Fibroblast of the aortic adventitia (primary cell): ENCODE results near the gene AOPEP. TPM values are rescaled to one million over a fixed set of nuclear protein-coding genes. Genes with fewer than 3 reads are reported as not detected.

Experiments used
- DNase-seq: peaks from one replicate; pipeline ENCODE4 v3.0.0-alpha.2; 2010; ENCODE audit warnings: low read depth
- H3K4me3 ChIP-seq: 2 replicates; pipeline ENCODE4 v1.5.1; 2011; ENCODE audit warnings: low read depth, mild to moderate bottlenecking, control low read depth, low read length, moderate library complexity
- total RNA-seq: library from RNA; depleted of rRNA; stranded (reverse); fragments of >200 nt; gene quantifications from 2 replicates; pipeline ENCODE4 v1.2.3, GENCODE V29; 2012; ENCODE audit warnings: low replicate concordance
- TF ChIP-seq, protein P1 (sequence below): IDR thresholded peaks from 2 replicates; pipeline ENCODE4 v1.5.1; 2011; ENCODE audit warnings: mild to moderate bottlenecking, low read length, control low read depth, inconsistent platforms; ENCODE audit not compliant: insufficient read depth

The AOPEP gene
- total RNA-seq, 1 donor: 39.7 TPM

DNA sequence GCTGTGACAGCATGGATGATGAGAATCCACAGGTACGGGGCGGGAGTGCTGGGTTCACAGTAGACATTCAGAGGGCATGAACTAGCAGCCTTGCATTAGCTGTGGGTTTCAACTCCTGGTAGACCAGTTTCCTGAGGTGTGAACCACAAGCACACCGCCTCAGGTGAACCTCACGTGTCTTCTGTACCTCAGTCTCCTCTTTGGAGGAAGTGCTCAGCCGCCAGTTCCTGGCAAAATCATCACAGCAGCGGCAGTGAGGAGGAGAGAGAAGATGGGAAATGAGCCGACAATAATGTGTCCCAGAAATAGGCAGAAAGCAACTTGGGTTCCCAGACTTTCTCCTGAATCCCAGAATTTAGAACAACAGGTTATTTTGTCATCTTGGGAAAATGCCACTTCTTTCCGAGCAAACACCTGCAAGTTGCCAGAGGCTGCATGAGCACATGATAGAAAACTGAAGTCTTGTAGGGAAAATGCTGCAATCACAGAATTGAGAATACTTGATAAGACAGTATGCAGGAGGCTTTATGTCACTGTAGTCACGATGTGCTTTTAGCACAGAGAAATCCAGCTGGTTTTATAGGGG, 258.5 kb downstream of the AOPEP start:
- no peak for DNase-seq
- TF ChIP-seq, protein P1, sequence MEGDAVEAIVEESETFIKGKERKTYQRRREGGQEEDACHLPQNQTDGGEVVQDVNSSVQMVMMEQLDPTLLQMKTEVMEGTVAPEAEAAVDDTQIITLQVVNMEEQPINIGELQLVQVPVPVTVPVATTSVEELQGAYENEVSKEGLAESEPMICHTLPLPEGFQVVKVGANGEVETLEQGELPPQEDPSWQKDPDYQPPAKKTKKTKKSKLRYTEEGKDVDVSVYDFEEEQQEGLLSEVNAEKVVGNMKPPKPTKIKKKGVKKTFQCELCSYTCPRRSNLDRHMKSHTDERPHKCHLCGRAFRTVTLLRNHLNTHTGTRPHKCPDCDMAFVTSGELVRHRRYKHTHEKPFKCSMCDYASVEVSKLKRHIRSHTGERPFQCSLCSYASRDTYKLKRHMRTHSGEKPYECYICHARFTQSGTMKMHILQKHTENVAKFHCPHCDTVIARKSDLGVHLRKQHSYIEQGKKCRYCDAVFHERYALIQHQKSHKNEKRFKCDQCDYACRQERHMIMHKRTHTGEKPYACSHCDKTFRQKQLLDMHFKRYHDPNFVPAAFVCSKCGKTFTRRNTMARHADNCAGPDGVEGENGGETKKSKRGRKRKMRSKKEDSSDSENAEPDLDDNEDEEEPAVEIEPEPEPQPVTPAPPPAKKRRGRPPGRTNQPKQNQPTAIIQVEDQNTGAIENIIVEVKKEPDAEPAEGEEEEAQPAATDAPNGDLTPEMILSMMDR: no peak

DNA sequence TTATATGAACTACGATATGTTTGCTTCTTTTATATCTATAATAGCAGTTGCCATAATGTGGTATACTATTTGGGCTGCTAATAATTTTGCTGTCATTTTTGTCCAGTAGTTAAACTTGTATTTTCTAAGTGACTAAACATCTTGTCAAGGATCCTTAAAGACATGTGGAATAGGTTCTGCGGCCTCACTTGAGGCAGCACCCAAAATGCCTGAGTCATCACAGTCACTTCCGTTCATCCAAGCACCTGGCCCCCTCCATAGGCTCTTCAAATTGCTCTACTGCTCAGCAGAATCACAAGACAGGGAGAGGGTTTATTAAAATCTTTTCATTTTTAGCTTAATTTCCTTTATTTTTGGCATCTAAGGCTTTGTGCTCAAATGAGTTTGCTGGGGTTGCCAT, 259.1 kb downstream of the AOPEP start:
- DNase-seq: no peak
- TF ChIP-seq, protein P1: no peak
- no peak overlapping the region for H3K4me3 ChIP-seq

More for the DNA sequence above, 258.5 kb downstream of the AOPEP start:
- H3K4me3 ChIP-seq: no peak overlapping the region

DNA sequence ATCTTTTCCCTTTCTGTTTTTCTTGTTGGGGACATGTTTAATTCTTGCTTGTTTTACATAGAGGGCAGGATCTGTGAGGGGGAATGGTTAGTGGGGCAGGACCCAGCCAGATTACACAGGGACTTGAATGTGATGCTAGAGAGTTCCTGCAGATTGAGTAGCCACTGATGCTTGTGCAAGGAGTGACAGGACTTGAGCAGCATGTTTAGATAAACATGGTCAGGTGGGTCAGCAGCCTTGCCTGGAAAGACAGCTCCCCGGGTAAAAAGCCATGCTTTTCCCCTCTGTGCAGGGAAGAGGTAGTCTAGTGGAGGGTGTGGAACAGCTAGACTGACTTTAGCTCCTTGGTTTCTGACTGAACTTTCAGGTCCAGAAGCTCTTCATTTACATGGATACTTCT, 261.2 kb downstream of the AOPEP start:
- DNase-seq: no peak
- no peak overlapping the region for H3K4me3 ChIP-seq
- TF ChIP-seq, protein P1: no peak

DNA sequence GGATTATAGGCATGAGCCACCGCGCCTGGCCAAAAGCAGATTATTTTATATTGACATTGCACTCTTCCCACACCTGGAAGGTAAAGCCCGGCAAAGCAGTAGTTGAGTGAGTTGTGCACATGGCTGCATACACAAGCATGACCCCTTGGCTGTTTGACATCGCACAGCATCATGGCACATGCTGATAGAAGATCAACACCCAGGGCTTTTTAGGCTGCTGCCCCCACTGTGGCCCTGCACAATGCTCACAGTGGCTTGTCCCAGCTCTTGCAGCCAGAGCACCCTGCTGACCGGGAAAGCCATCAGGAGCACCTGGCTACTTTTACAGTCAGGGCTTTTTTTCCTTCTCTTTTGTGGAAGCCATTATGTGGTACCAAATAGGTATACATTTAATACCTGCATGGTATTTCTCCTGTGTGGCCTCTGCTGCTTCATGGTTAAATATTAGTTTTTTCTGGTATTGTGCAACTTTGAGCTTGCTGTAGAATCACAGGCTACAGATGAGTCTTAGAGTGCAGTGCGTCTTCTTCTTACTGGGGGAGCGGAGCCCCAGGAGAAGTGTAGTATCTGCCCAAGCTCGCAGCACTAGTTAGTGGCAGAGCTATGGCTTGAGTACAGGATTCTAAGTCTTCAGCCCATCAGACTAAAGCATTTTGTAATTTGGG, 264.5 kb downstream of the AOPEP start:
- no peak for DNase-seq
- TF ChIP-seq, protein P1: no peak
- H3K4me3 ChIP-seq: no peak overlapping the region

DNA sequence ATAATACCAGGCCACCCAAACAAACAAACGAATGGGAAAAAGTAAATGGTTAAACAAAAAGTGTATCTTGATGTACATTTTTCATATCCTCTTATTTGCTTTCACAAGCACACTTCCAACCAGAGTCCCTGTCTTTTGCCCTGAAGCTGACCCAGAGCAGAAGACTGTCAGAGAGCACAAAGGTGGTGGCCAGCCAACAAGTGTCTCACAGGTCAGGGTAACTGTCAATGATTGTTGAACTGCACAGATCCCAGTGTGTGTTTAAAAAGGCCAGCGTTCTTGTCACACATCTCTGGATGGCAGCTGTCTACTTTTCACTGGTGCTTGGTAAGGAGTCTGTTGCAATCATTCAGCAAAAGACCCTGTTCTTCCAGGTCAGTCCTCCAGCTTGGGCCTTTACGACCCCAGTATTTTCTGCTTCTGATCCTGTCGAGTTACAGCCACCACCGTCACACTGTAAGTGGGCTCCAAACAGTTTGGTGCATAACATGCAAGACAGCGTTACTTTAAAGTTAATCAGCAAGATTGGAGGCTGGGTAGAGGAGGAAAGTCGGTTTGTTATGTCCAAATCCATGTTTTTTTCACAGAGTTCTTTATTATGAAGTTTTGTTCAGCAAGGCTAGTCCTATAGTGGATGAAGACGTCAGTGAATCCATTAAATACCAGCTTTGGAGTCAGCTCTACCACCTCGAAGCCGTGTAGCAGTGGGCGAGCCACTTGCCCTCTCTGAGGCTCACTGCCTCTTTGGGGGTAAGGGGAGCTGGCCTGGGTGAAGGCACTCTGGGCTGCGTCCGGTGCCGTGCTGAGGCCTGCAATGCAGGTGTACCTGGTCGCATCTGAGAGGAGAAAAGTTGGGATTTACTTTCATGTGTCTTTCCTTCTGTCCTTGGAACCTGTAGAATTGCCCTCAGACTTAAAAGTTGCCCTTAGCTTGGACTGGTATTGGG, 265.7 kb downstream of the AOPEP start:
- no peak for DNase-seq
- no peak overlapping the region for H3K4me3 ChIP-seq
- TF ChIP-seq, protein P1: no peak

DNA sequence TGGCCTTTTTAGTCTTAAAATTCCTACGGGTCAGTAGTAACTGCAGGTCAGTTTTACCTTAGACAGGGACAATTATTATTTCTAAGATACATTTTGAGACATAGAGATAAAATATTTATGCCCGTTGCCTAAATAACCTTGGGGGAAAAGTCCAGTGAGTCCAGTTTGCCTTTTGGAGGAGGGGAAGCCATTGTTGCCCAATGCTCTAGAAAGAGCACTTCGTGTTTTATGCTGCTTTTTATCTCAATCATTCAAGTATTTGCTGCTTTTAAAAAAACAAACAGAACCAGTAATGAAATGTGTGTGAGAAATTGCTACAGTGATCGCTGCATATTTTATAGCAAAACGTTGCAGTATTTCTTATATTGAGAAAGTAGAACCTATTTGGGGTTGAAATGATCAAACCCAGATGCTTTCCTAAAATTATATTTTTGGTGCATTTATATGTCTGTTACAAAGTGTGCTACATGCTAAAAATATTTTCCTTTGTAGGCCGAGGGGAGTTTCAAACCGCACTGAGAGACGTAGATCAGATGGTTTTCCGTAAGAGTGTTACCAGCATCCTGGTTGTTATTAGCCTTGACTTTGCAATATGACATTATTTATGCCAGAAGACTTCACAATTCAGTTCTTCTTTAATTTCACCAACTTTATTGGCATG, 266.8 kb downstream of the AOPEP start:
- H3K4me3 ChIP-seq: no peak overlapping the region
- TF ChIP-seq, protein P1: no peak
- peak; percentile 51 for DNase-seq
